HG03432 (cell line): ENCODE measurements around the gene PKD1L1.

ENCODE experiments used
- ATAC-seq: cut with Tn5 transposase; IDR thresholded peaks from one replicate; pipeline ENCODE4 v1.9.1; 2021; ENCODE audit warnings: mild to moderate bottlenecking, moderate library complexity; ENCODE audit not compliant: unreplicated experiment

PKD1L1 gene

DNA sequence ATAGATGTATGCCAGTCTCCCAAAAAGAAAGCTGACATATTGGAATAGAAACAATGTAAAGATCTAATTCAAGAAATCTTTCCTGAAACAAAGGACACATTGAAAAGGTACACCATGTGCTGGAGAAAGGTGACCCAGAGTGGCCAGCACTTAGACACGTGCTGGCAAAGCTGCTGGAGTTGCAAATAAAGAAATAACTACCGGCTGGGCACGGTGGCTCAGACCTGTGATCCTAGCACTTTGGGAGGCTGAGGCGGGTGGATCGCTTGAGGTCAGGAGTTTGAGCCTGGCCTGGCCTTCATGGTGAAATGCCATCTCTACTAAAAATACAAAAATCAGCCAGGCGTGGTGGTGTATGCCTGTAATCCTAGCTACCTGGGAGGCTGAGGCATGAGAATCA is 35.9 kb downstream of the PKD1L1 start:
- no peak for ATAC-seq

DNA sequence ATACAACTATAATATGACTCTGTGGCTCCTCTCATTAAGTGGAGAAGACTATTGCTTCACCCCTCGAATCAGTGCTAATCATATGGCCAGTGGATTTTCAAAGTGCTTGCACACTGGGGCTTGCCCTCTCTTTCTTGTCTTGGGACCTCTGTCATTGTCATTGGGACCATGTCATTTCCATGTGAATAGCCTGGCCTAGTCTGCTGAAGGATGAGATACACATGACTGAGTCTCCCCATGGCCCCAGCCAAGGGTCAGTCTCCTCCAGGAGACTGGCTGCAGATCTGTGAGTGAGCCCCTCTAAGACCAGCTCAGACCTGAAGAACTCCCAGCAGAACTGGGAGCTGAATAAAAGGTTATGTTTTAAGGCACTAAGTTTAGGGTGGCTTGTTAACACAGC is 39.5 kb downstream of the PKD1L1 start:
- no peak for ATAC-seq

DNA sequence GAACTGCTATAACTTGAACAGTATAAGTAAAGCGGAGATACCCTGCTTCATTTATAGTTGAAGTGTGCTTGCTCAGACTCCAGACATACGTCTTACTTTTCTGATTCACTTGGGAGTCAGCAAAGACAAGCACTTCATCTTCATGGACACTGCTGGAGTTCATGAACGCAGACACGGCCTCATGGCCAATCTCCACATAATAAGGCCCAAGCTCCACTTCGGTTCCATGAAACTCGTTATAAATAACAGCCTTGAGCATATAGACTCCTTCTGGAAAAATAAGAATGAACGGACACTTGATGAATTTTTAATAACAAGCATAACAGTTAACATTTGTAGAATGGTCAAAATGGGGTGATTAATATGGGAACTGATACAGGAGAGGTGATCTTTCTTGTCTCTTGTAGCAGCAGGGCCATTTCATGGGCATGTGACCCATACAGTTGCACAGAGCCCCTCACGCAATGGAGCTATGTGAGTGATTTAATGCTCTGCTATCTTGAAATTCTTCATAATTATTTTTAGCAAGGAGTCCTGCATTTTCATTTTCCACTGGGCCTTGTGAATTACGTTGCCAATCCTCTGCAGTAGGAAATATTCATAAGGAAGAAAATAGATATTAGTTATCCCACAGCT is 40.2 kb downstream of the PKD1L1 start:
- ATAC-seq: no peak

DNA sequence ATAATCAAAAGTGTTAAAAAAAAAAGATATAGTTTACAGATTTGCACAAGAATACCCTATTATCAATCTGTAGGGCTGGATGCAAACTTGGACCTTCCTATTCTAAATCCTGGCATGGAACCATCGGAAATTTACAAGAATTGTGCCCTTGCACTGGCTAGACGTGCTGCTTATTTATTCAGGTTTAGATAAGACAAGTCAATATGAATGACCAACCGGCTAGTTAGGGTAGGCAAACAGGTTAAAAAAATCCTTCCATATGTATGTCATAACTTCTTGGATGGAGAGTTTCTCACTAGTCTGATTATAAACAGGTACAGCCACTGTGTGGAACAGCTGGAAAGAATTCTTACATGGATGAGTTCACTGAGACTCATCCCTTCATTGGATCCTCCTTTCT is 41.4 kb downstream of the PKD1L1 start:
- no peak for ATAC-seq

DNA sequence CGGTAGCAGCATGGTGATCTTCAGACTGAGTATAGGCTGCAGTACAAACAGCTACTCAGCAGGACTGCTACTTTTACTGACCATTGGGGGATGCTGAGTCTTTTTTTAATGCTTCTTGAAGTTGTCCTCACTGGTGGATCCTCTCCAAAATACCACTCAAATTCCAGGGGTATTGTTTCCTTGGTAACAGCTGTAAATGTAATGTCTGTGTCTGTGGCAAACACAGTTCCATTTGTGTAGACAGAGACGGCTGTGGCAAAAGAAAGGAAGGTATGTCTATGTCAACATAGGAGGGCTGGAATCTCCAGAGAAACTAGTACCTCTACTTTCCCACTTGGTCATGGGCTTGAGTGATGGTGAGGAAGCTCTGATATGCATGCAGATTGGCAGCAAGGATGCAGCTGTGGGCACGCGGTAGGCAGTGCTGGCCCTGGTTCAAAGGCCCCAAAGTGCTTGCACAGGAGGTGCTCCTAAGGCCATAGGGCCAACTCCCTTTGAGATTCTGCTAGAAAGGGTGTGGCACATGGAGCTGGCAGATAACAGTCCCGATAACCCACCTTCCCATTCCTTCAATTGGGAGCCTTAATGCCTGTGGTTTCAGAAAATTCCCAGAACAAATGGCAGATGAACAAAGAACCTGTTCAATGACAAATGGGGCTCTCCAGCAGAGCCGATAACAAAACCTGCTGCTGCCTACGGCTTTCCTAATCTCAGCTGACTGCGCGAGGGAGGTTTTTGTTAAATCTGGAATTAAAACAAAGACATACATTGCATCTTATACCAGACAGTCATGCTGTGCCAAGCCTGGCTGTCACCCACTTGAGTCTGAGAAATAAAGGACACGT is 43.0 kb downstream of the PKD1L1 start:
- no peak for ATAC-seq

DNA sequence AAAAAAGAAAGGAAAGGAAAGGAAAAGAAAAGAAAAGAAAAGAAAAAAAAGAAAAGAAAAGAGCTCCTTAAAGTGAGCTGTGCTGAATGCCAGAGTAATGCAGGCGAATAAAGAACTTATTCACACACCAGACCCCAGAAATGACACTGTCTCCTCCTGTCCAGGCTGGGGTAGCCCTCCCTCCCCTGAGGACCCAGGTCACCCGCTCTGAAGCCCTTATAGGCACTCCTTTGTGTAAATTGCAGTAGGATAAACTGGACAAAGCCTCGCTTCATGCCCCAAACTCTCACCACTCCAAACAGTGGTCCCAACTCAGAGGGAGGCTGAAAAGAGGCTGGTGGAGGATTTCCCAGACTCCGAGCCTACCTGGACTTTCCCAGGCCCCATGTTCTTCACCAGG is 46.3 kb downstream of the PKD1L1 start:
- ATAC-seq: no peak

DNA sequence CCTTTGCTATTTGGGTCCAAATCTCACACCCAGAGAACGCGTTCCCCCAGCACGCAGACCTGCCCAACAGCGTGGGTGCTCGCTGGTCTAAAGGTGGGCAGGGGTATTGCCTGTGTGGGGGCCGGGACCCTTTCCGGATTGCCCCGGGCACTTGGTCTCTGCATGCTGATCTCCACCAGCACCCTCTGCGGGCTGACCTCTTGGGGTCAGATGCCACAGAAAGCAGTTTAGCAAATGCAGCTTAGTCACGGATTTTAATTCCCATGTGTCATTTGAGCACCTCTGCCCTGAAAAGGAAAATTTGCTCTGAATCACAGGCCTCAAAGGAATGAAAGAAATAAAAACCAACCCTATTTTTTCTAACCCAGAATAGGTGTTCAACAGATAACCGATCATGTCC is 46.7 kb downstream of the PKD1L1 start:
- ATAC-seq: no peak

DNA sequence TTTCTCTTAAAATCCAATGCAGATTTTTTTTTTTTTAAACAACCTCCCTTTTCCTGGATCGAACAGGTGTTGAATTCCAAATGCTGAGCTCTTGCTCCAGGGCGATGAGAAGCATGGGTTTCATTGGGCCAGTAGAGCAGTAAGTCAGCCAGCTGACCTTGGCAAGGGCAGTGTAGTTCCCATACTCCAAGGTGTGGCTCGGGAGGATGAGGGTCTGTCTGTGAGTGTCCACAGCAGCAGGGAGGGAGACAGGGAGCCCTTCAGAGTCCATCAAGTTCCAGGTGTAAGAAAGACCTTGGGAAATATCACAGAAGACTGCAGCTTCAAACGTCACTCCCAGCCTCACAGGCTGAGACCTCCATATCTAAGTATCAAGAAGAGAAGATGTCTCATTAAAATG is 50.4 kb downstream of the PKD1L1 start:
- no peak for ATAC-seq

DNA sequence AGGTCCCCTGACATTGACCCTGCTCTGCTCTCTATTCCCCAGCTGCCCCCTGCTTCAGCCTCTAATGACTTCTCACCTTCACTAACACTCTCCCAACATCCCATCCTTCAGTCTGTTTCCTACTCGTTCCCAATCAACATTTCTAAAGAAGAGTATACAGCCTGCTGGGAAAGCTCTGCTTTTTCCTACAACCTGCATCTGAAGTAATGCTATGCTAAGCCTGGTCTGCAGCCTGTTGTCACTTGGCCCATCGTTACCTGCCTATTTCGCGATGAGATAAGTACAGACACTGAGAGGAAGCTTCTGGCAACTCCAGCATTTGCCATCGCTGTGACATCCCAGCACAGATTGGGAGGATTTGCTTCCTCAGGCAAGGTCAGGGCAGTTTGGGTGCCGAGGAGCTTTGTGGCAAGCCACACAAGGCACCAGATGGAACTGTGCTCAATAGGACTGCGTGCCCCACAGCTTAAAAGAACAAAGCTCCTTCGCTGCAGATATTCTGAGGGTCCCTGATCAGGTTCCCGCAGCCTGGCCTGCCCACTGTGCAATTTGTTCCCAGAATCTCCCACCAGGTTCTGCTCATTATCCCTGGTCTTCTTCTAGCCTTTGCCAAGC is 51.4 kb downstream of the PKD1L1 start:
- ATAC-seq: no peak

DNA sequence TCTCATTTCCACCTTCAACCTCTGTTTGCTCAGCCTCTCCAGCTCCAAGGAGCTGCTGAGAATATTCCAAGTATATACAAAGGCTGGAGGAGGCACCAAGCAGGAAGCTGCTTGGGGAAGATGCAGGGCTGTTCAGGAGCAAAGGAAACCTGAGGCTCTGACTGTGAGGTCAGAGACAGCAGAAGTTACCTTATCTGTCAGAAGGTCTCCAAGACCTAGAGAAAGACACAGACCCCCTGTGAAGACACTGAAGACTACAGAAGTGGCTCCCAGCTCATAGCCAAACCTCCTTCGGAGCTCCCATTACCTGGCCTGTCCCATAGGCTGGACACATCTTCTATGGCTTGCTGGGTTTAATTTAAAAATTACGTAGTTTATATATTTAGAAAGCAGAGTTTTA is 53.2 kb downstream of the PKD1L1 start:
- ATAC-seq: no peak

DNA sequence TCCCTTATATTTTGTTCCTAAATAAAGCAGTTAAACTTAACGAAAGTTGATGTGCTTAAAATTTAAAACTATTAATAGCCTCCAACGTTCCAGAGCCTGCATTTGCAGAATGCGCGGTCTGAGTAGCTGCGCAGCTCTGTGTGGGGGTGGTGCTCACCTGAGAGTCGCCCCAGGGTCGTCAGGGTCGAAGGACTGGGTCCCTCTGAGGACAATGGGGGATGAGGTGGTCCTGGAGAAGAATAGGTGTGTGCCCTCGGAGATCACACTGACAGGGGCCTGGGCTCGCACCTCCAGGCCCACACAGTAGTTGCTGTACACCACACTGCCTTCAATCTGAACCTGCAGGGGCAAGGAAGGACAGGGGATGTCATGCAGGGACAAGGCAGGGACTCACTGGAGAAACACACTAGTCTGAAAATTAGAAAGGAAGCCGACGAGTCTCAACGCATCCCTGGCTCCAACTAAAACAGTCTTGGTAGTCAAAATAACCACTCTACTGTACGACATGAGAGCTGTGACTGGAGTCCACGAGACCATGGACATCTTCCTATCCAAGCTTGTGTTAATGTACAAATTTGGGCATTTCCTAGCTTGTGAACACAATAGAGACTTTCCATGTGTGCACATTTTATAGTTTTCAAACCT is 54.4 kb downstream of the PKD1L1 start:
- ATAC-seq: no peak

DNA sequence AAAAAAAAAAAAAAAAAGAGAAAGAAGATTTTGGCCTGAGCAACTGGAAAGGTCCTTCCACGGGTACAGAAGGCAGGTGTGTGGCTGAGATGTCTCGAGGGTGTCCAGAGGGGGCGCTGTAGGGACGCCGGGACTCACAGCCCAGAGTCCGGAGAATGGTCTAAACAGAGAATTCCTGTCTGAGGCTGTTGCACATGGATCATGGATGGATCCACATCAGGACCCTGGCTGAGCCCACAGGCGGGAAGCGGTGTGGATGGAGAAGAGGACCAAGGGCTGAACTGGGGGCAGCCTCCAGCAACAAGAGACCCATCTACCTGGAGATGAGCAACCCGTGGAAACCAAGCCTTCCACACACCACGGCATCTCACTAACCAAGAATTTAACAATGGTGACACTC is 55.0 kb downstream of the PKD1L1 start:
- ATAC-seq: no peak

DNA sequence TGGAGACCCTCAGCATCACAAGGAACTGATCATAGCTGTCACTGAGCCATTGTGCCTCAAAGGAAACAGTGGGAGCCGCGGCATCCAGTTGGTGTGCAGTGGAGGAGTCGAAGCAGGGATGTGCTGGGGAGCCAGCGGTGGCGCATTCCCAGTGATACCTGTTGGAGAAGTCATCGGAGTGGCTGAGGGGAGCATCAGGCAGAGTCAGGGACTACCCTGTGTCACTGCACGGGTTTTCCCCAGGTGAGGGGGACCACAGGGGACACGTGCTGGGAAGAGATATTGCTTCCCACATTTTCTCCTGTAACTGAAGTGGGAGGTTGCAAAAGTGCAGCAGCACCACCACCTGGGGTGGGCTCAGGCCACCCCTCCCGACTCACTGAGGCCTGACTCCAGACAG is 57.7 kb downstream of the PKD1L1 start:
- no peak for ATAC-seq

DNA sequence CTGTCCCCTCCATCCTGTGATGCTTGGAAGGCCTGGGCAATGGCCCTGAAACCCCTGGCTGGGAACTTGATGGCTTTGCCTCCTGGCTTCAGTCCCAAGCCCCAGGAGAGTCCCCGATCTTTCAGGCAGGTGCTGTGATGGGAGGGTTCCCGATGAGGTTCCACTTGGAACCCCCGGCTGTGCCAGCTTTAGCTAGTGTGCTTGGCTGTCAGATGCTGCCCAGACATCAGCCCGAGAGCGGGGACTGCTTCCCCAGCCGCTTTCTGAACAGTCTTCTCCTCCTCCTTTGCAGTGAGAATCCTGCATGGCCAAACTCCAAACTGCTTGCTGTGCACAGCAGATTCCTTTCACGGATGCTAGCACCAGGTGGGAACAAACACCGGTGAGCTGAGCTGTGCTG is 58.1 kb downstream of the PKD1L1 start:
- no peak for ATAC-seq

DNA sequence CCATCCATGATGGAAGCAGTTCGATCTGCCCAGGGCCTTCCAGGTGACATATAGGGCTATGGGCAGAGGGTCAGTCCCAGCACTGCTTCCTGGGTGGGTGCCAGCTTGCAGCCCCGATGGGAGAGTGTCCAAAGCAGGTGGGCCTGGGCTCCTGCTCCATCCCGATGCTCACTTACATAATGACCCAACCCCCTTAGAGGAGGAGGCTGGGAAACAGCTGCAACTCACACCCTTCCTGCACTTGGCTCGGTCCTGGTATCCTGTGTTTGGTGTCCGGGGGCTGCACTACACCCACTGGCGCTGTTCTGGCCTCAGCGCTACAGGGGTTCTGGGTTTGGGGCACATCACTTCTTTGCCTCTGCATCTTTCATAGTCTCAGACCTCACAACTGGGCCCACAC is 58.5 kb downstream of the PKD1L1 start:
- ATAC-seq: no peak

DNA sequence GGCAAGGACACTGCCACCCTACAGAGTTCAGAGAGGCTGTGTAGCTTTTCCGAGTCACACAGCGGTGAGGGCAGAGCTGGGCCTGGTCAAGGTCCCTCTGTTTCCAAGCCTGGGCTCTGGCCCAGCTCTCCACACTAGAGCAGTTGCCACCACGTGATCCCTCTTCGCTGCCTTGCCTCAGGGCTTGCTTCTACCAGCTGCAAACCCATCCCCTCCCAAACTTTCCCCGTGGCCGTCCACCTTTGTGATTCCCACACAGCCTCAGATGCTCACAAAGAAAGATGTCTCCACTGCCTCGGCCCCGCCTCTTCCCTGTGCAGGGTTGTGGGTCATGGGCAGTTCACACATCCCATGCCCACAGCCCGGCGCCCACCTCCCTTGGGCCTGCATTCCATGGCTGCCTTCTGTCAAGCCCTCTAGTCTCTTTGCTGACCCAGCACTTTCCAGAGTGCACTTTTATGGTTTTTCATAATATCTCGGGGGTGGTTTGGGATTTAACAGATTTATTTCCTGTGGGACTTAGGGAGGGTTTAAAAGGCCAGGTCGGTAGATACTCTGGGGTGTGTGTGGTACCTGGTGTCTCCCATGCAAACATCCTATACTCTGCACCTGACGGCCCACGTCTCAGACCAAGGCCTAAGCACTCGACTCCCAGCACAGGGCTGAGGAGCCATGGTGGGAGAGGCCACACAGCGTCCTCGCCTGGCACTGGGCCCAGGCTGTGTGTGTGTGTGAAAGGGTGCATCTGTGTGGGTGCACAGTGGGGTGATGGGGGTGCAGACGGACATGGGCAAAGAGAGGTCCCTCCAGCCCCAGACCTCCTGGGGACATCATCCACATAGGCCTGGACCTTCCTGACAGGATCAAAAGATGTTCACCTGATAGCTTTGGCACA is 59.6 kb downstream of the PKD1L1 start:
- ATAC-seq: no peak

DNA sequence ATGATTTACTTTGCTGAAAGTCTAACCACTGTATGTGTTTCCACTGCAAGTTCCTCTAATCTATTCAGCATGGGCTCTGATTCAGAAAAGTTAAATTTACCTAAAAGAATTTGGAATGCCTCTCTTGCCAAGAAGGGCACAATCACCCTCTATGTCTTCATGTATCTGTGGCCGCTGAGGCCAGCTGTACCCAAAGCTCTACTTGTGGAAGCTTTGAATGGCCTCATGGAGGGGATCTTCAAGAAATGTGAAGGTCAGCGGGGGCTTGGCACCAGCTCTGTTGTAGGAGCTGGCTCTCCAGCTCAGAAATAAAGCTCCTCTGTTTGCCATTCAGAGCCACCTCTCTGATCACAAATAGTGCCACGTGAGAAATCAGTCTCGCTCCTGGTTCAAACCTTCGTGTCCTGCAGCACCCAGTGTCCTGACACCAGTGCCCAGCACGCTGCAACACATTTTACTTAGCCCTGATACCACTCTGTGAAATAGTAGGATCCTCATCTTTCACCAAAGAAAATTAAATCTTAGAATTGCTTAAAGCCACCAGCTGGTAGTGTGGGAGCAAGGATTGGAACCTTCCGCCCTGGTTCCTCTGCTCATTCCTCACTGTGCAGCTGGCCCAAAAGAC is 61.1 kb downstream of the PKD1L1 start:
- ATAC-seq: no peak

DNA sequence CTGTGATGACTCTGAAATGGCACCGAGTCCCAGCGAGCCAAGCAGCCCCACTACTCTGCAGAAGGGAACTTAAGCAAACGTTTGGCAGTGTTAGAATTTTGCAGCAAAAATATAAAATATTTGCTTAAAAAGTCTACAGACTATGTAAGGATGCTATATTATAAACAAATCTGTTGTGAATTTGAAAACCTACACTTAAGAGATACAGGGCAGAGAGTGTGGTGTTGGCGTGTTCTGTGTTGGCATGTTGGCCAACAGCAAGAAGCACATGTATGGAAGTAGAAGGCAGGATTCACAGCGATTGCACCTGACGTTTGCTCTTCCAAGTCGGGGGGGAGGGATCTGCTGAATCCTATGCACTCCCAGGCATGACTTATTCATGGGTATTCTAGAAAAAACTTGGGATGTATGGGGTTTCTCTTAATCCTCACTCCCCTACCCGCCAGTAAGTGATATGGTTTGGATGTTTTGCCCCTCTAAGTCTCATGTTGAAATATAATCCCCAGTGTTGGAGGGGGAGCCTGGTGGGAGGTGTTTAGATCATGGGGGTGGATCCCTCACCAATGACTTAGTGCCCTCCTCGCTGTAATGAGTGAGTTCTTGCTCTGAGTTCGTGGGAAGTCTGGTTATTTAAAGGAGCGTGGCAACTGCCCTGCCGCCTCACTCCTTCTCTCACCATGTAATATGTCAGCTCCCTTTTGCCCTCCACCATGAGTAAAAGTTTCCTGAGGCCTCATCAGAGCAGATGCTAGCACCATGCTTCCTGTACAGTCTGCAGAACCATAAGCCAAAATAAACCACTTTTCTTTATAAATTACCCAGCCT is 62.1 kb downstream of the PKD1L1 start:
- no peak for ATAC-seq

DNA sequence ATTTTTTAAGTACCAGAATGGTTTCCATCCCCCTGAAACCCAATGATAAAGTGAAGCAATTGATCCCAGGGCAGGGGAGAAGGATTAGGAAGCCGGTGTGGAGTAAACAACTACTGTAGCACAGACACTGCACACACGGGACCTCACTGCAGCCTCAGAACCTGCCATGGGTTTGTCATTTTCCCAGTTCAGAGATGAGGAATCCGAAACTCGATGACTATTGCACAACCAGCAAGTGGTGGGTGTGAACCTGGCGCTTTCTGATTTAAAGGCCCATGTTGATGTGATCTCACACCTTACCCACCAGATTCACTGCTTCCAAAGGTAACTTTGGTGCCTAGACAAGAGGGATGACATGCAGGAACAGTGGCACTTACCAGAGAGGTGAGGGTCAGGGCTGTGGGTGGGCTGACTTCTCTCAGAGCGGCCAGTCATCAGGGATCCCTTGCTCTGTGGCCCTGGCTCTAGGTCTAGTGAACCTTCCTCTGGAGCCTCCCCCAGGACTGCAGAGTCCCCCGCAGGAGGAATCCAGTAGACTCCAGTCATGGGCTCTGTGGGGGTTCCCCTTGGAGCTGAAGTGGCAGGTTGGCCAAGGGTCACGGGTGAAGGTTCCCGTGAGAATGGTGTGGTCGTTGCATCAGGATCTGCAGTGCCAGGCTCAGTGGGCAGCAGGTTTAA is 62.8 kb downstream of the PKD1L1 start:
- no peak for ATAC-seq
